CD4-positive, alpha-beta T cell (primary cell): ENCODE results near the gene MYOF. TPM values are rescaled to one million over a fixed set of nuclear protein-coding genes. Genes with fewer than 3 reads are reported as not detected.

ENCODE experiments used
- ATAC-seq: fragments of 200-7000 bp; cut with Tn5 transposase; one replicate; pipeline ENCODE4 v1.10.0; 2022; ENCODE audit warnings: mild to moderate bottlenecking; ENCODE audit not compliant: poor library complexity
- CTCF ChIA-PET: fragments of 350-600 bp; sonication (Branson Sonifier 250); formaldehyde crosslinking; loops from one replicate; lab custom pipeline; 2021; ENCODE audit warnings: antibody characterized with exemption, inconsistent platforms; lab: Charles Lee
- POLR2A ChIA-PET: fragments of 350-600 bp; sonication (Branson Sonifier 250); formaldehyde crosslinking; loops from one replicate; lab custom pipeline; 2021; ENCODE audit warnings: antibody characterized with exemption, inconsistent platforms; lab: Charles Lee
- DNase-seq, 14 experiments: peaks; one replicate each; pipeline ENCODE4 v3.0.0-alpha.2; 2013 to 2020; ENCODE audit warnings: mixed read lengths in 2 of 14
- H3K27ac ChIP-seq, 2 donors: one replicate each; pipeline versions ENCODE4 v1.5.1 to v1.7.0; 2013; ENCODE audit warnings: low read length in 2 of 2, low read depth in 1 of 2, mild to moderate bottlenecking in 1 of 2
- H3K27me3 ChIP-seq, 2 experiments: 1 replicate in 1 of 2; 2 replicates in 1 of 2; pipeline versions ENCODE4 v1.6.1 to v1.7.0; 2013; ENCODE audit warnings: low read length in 2 of 2, control low read depth in 1 of 2, mild to moderate bottlenecking in 1 of 2, moderate library complexity in 1 of 2; ENCODE audit not compliant: insufficient read depth in 2 of 2, control insufficient read depth in 1 of 2
- H3K36me3 ChIP-seq: one replicate; pipeline ENCODE4 v1.6.1; 2013; ENCODE audit warnings: low read length, control low read depth; ENCODE audit not compliant: insufficient read depth
- H3K4me1 ChIP-seq: one replicate; pipeline ENCODE4 v1.6.1; 2013; ENCODE audit warnings: low read length, control low read depth; ENCODE audit not compliant: insufficient read depth
- H3K4me3 ChIP-seq: one replicate; pipeline ENCODE4 v1.5.1; 2013; ENCODE audit warnings: mild to moderate bottlenecking, low read length, moderate library complexity
- H3K9me3 ChIP-seq, 2 experiments: 1 replicate in 1 of 2; 2 replicates in 1 of 2; pipeline versions ENCODE4 v1.6.1 to v1.7.0; 2013; ENCODE audit warnings: low read length in 2 of 2, mild to moderate bottlenecking in 2 of 2, control low read depth in 1 of 2, moderate library complexity in 1 of 2; ENCODE audit not compliant: control insufficient read depth in 1 of 2, insufficient read depth in 1 of 2
- H3K27ac Mint-ChIP-seq: one replicate; pipeline ENCODE4 v1.8.0; 2020; ENCODE audit warnings: mixed read lengths
- H3K27me3 Mint-ChIP-seq: one replicate; pipeline ENCODE4 v1.8.0; 2021; ENCODE audit warnings: mixed read lengths
- H3K36me3 Mint-ChIP-seq: one replicate; pipeline ENCODE4 v1.8.0; 2021; ENCODE audit warnings: low read depth, mixed read lengths
- H3K4me1 Mint-ChIP-seq: one replicate; pipeline ENCODE4 v1.8.0; 2021; ENCODE audit warnings: low read depth, mixed read lengths
- H3K4me3 Mint-ChIP-seq: one replicate; pipeline ENCODE4 v1.8.0; 2020; ENCODE audit warnings: mild to moderate bottlenecking, mixed read lengths
- H3K9me3 Mint-ChIP-seq: one replicate; pipeline ENCODE4 v1.8.0; 2020; ENCODE audit warnings: mixed read lengths
- intact Hi-C, 2 experiments: fragments of 100-400 bp; cut with DNase I in 1 of 2; cut with micrococcal nuclease in 1 of 2; formaldehyde crosslinking; loops; one replicate each; pipeline versions ENCODE4 v1.15.1 to v1.9.0; 2023 to 2025; cut with DNase I, micrococcal nuclease
- total RNA-seq, 174 experiments: library from RNA in 2 of 174; stranded (reverse) in 2 of 174; gene quantifications; one replicate each; pipeline ENCODE4 v1.2.3 and lab custom pipeline; 2021 to 2026
- TF ChIP-seq, protein P1 (sequence below): fragments of 200-600 bp; IDR thresholded peaks from one replicate; pipeline ENCODE4 v1.8.0; 2022; ENCODE audit warnings: antibody characterized with exemption, mild to moderate bottlenecking

MYOF gene
- total RNA-seq, 2 experiments from 2014 or later: 0.14 to 0.27 TPM

GRCh38 chr10:93416824-93417223 lies 65.3 kb downstream of the MYOF start:
- Mint-ChIP-seq H3K27ac (no peak overlapping the region), H3K27me3 (no peaks in the 10 kb centered on the region)

GRCh38 chr10:93415693-93416092 lies 66.4 kb downstream of the MYOF start:
- peak overlapping the region; percentile 76 for H3K27ac Mint-ChIP-seq
- TF ChIP-seq, protein P1, sequence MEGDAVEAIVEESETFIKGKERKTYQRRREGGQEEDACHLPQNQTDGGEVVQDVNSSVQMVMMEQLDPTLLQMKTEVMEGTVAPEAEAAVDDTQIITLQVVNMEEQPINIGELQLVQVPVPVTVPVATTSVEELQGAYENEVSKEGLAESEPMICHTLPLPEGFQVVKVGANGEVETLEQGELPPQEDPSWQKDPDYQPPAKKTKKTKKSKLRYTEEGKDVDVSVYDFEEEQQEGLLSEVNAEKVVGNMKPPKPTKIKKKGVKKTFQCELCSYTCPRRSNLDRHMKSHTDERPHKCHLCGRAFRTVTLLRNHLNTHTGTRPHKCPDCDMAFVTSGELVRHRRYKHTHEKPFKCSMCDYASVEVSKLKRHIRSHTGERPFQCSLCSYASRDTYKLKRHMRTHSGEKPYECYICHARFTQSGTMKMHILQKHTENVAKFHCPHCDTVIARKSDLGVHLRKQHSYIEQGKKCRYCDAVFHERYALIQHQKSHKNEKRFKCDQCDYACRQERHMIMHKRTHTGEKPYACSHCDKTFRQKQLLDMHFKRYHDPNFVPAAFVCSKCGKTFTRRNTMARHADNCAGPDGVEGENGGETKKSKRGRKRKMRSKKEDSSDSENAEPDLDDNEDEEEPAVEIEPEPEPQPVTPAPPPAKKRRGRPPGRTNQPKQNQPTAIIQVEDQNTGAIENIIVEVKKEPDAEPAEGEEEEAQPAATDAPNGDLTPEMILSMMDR: no peak
- POLR2A ChIA-PET: no interaction called here
- DNase-seq (no peak), ATAC-seq (no peak)
- H3K4me3 ChIP-seq: no peak overlapping the region
- peaks cover 42% of the 10 kb centered on the region for H3K4me1 ChIP-seq
- no peaks in the 10 kb centered on the region for H3K9me3 Mint-ChIP-seq
- intact Hi-C loops: no loop called here
- H3K27me3 ChIP-seq: no peaks in the 10 kb centered on the region
- CTCF ChIA-PET: no interaction called here
- no peaks in the 10 kb centered on the region for H3K9me3 ChIP-seq
- H3K27me3 Mint-ChIP-seq: no peaks in the 10 kb centered on the region
- H3K36me3 Mint-ChIP-seq: no peaks in the 10 kb centered on the region
- no peak overlapping the region for H3K4me3 Mint-ChIP-seq
- no peaks in the 10 kb centered on the region for H3K36me3 ChIP-seq
- H3K27ac ChIP-seq: no peak overlapping the region
- H3K4me1 Mint-ChIP-seq: peaks cover 54% of the 10 kb centered on the region

More at GRCh38 chr10:93416824-93417223, 65.3 kb downstream of the MYOF start:
- ChIA-PET CTCF (no interaction called here), POLR2A (no interaction called here)
- no peak overlapping the region for H3K4me3 ChIP-seq
- H3K36me3 ChIP-seq: no peaks in the 10 kb centered on the region
- no peak overlapping the region for H3K27ac ChIP-seq
- TF ChIP-seq, protein P1: no peak
- DNase-seq (no peak), ATAC-seq (no peak)
- H3K9me3 ChIP-seq: no peaks in the 10 kb centered on the region
- Mint-ChIP-seq H3K9me3 (no peaks in the 10 kb centered on the region), H3K4me1 (peaks cover 49% of the 10 kb centered on the region), H3K4me3 (no peak overlapping the region), H3K36me3 (no peaks in the 10 kb centered on the region)
- intact Hi-C loops: no loop called here
- no peaks in the 10 kb centered on the region for H3K27me3 ChIP-seq
- peaks cover 32% of the 10 kb centered on the region for H3K4me1 ChIP-seq

DNA sequence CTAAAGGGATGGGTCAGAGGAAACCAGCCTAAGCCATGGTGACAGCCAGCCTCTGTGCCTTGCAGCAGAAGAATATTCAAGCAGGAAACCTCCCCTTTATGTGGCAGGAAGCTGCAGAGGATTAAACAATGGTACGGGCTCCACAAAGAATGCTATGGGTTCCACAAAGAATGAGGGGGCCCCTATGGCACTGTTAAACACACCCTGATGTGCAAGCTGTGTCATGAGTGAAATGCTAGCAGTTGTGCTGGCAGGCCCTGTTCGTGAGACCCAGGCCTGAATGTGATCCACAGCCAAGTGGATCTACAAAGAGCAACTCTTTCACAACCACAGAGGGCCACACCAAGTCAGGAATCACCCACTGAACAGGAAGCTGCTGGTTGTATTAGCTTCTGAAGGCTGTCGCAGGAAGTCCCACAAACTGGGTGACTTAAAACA lies 68.9 kb downstream of the MYOF start:
- no peaks in the 10 kb centered on the region for H3K36me3 Mint-ChIP-seq
- H3K9me3 Mint-ChIP-seq: no peaks in the 10 kb centered on the region
- no peaks in the 10 kb centered on the region for H3K9me3 ChIP-seq
- ChIA-PET CTCF (no interaction called here), POLR2A (interaction anchor here (0.6 to 1.6 kb wide), 8 partner anchors 24 to 822 kb away, joined by 3 to 23 read pairs (median 4); partner anchors contain the start of genes CEP55 and MYOF)
- H3K27ac ChIP-seq: peak overlapping the region; percentile 41 to 75
- H3K27me3 Mint-ChIP-seq: no peaks in the 10 kb centered on the region
- ATAC-seq: peak; percentile 86
- H3K36me3 ChIP-seq: no peaks in the 10 kb centered on the region
- peak in 13 of 14 experiments; percentile 7 to 76 (median 23) for DNase-seq
- peak overlapping the region; percentile 57 for H3K4me3 Mint-ChIP-seq
- H3K4me1 ChIP-seq: peaks cover 65% of the 10 kb centered on the region
- peaks cover 77% of the 10 kb centered on the region for H3K4me1 Mint-ChIP-seq
- TF ChIP-seq, protein P1: no peak
- peak overlapping the region; percentile 80 for H3K27ac Mint-ChIP-seq
- intact Hi-C loops: loop anchor here in 1 of 2 experiments (2.0 kb wide), 1 partner anchor 36 kb away; no protein-coding TSS in a partner anchor
- H3K27me3 ChIP-seq: no peaks in the 10 kb centered on the region
- H3K4me3 ChIP-seq: peak overlapping the region; percentile 13
